ENCODE measurements around the gene GALNT17.

The GALNT17 gene

DNA sequence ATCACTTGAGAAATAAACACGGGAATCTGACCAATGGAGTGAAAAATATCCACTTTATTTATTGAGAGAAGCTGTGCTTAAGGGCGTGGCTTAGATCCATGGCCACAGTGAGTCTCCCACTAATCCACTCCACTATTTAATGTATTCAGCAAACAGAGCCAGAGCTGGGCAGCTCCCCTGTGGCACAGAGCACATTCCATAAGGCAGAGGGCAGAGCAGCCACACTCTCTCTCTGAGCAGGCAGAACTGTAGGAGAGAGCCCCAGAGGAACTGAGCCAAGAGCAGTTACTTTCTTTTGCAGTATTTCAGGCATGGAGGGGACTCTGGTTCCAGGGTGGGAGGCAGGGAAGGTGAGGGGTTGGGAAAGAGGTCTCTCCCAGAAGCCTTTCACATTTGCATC, 106.0 kb downstream of the GALNT17 start:
- no peak for DNase-seq (ENCODE audit: low spot score)
- CTCF ChIA-PET: no interaction called here
- TF ChIP-seq, protein P1, sequence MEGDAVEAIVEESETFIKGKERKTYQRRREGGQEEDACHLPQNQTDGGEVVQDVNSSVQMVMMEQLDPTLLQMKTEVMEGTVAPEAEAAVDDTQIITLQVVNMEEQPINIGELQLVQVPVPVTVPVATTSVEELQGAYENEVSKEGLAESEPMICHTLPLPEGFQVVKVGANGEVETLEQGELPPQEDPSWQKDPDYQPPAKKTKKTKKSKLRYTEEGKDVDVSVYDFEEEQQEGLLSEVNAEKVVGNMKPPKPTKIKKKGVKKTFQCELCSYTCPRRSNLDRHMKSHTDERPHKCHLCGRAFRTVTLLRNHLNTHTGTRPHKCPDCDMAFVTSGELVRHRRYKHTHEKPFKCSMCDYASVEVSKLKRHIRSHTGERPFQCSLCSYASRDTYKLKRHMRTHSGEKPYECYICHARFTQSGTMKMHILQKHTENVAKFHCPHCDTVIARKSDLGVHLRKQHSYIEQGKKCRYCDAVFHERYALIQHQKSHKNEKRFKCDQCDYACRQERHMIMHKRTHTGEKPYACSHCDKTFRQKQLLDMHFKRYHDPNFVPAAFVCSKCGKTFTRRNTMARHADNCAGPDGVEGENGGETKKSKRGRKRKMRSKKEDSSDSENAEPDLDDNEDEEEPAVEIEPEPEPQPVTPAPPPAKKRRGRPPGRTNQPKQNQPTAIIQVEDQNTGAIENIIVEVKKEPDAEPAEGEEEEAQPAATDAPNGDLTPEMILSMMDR (conservative IDR thresholded peaks at IDR 0.05; ENCODE audit: low read depth): no peak

DNA sequence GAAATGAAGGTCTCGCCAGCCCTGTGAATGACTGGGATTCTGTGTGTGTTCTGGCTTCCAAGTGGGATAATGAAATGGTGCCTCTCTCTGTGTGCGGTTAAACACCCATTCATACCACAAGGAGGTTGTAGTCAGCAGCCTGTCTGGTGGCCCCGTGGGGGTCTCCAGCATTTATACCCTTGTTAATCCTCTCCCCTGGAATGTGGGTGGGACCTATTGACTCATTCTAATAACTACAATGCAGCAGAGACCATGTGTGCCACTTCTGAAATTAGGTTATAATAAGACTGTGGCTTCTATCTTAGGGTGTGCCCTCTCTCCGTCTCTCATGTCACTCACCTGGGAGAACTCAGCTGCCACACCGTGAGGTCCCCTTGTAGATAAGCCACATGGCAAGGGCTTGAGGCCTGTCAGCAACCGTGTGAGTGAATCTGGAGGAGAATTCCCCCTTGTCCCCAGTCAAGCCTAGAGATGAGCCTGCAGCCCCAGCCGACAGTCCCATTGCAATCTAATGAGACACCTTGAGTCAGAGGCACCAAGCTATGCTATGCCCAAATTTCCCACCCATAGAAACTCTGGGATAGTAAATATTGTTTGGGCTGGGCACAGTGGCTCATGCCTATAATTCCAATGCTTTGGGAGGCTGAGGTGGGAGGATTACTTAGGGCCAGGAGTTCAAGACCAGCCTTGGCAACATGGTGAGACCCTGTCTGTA, 106.8 kb downstream of the GALNT17 start:
- POLR2A ChIA-PET (ENCODE audit: low non-redundant PET): no interaction called here

More for the DNA sequence above, 106.0 kb downstream of the GALNT17 start:
- no peak overlapping the region for H3K27ac ChIP-seq
- POLR2A ChIA-PET (ENCODE audit: low non-redundant PET): no interaction called here

DNA sequence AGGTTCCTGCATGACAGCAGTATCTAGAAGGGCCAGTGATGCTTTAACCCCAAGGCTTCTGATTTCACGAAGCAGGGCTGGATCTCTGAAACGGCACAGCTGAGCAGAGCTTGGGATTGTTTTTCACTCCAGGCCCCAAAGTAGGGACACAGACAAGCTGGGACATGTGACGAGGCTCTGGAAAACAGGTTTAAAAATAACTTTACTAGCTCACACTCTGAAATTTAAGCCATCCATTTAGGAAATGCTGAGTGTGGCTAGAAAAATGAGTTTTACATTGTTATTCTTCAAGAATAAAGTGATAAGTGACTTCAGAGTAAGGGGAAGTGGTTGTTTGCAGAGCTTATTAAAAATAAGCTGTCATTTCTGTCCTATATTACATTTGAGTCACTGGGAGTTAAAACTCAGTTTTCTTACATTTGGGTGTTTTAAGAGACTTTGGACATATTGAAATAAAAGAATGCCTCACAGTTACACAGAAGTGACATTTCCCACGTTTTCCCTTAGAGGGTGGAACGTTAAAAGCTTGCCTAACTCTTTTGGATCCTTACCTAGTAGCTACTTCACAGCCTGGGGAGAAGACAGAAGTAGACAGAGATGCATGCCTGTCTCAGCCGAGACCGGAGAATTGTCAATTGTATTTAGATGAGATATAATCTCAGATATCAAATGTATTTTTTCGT, 107.8 kb downstream of the GALNT17 start:
- no peak overlapping the region for H3K27ac ChIP-seq
- POLR2A ChIA-PET (ENCODE audit: low non-redundant PET): no interaction called here
- no peak for DNase-seq (ENCODE audit: low spot score)
- TF ChIP-seq, protein P1 (conservative IDR thresholded peaks at IDR 0.05; ENCODE audit: low read depth): no peak
- CTCF ChIA-PET: no interaction called here

More for the DNA sequence above, 106.8 kb downstream of the GALNT17 start:
- H3K27ac ChIP-seq: no peak overlapping the region
- CTCF ChIA-PET: no interaction called here
- TF ChIP-seq, protein P1 (conservative IDR thresholded peaks at IDR 0.05; ENCODE audit: low read depth): no peak
- DNase-seq (ENCODE audit: low spot score): no peak

DNA sequence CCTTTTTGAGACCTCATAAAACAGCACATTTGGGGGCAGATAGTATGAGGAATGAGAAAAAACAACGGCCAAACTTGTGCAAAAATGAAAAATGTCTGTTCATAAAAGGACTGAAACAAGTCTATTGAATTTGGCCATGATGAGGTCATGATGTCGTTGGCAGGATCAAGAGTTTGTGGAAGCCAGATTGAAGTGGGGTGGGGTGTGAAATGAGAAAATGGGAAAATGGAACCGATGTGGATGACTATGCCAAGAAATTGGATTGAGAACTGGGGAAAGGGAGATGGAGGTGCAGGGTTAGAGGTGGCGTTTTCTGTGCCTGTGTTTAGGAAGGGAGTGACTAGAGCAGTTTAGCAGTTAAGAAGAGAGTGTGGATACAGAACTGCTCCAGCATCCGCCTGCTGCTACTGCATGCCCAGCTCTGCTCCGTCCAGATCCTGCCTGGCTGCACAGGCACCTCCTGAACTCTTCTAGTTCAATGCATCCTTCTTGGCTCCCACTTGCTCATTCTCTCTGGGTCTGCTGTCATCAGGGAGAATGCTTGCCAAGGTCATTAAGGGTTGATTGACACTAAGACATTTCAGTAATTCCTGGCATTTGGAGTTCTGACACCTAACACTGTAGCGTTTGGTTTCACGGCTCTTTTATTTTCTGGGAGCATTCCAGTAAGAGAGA, 111.9 kb downstream of the GALNT17 start:
- ChIA-PET POLR2A (ENCODE audit: low non-redundant PET) (no interaction called here), CTCF (no interaction called here)
- no peak overlapping the region for H3K27ac ChIP-seq
- no peak for DNase-seq (ENCODE audit: low spot score)
- TF ChIP-seq, protein P1 (conservative IDR thresholded peaks at IDR 0.05; ENCODE audit: low read depth): no peak

DNA sequence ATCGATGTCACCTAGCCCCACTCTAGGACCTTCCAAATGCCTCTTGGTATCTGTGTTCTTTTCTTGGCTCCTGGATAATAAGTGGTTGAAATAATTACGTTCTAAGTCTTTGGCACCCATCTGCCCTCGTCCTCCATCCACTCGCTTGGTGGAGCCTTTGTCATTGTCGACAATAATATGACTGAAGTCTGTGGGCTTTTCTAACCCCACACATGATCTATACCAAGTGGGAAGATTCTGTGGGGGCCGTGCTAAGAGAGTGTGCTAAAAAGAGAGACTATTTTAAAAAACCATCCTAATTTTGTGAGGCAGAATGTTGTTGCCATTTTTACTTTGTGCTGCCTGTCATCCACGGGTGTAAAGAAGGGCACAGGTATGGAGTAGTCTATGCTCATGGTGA, 113.1 kb downstream of the GALNT17 start:
- TF ChIP-seq, protein P1 (conservative IDR thresholded peaks at IDR 0.05; ENCODE audit: low read depth): no peak
- DNase-seq (ENCODE audit: low spot score): no peak
- H3K27ac ChIP-seq: no peak overlapping the region
- ChIA-PET CTCF (no interaction called here), POLR2A (ENCODE audit: low non-redundant PET) (no interaction called here)

DNA sequence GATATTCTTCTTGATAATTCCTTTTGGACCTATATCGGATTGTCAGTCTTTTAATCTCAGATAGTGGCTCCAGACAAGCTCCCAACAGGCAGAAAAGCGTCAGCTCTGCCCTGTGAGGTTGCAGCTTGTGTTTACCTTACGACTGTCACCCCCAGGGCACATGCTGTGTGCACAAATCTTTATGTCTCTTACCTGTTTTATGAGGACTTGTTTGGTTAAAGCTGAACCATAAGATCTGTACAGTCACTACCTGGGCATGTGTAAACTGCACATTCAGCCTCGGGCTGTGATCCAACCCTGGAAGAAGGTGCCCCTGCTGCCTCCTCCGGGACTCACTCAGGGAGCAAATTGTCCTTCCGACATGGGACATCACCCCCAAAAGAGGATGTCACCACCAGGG, 119.8 kb downstream of the GALNT17 start:
- TF ChIP-seq, protein P1 (conservative IDR thresholded peaks at IDR 0.05; ENCODE audit: low read depth): no peak
- H3K27ac ChIP-seq: no peak overlapping the region
- ChIA-PET POLR2A (ENCODE audit: low non-redundant PET) (no interaction called here), CTCF (no interaction called here)
- DNase-seq (ENCODE audit: low spot score): no peak

Data from RWPE1 (cell line).